IPS-20b (cell line): ENCODE measurements around the gene POU3F1.
A peak's percentile ranks its signal among the peaks of the same experiment; 100 is the strongest.

Source experiments
- H3K27ac ChIP-seq: one replicate; pipeline ENCODE4 v1.5.1; 2013; ENCODE audit warnings: low read length
- H3K27me3 ChIP-seq: 2 replicates; pipeline ENCODE4 v1.6.1; 2013; ENCODE audit warnings: mild to moderate bottlenecking, low read length, inconsistent platforms; ENCODE audit not compliant: insufficient read depth
- H3K36me3 ChIP-seq: 2 replicates; pipeline ENCODE4 v1.6.1; 2013; ENCODE audit warnings: low read depth, mild to moderate bottlenecking, inconsistent platforms, low read length, moderate library complexity; ENCODE audit not compliant: insufficient read depth
- H3K4me1 ChIP-seq: 2 replicates; pipeline ENCODE4 v1.6.1; 2013; ENCODE audit warnings: mild to moderate bottlenecking, control low read depth, inconsistent platforms, low read length, moderate library complexity; ENCODE audit not compliant: insufficient read depth
- H3K4me3 ChIP-seq: 2 replicates; pipeline ENCODE4 v1.5.1; 2013; ENCODE audit warnings: mild to moderate bottlenecking, low read length, inconsistent platforms
- H3K9ac ChIP-seq: 2 replicates; pipeline ENCODE4 v1.6.1; 2013; ENCODE audit warnings: low read depth, mild to moderate bottlenecking, inconsistent platforms, low read length, moderate library complexity
- H3K9me3 ChIP-seq: 2 replicates; pipeline ENCODE4 v1.6.1; 2013; ENCODE audit warnings: mild to moderate bottlenecking, low read depth, low read length, inconsistent platforms; ENCODE audit not compliant: insufficient read depth

POU3F1 gene

GRCh38 chr1:38006008-38006828, 40.4 kb downstream of the POU3F1 start:
- no peaks in the 10 kb centered on the region for H3K9me3 ChIP-seq
- H3K4me3 ChIP-seq, result peak overlapping the region; percentile 68; the same call in 1 of the 2 replicates
- H3K27ac ChIP-seq, result no peak overlapping the region
- peaks cover 27% of the 10 kb centered on the region for H3K4me1 ChIP-seq
- H3K36me3 ChIP-seq, result no peaks in the 10 kb centered on the region
- peak overlapping the region; percentile 63; the same call in 1 of the 2 replicates for H3K9ac ChIP-seq
- peaks cover 8% of the 10 kb centered on the region for H3K27me3 ChIP-seq

- Histone ChIP-seq H3K9ac (peak within 1 kb of the TSS; percentile 80), H3K27ac (no peak within 1 kb of the TSS), H3K36me3 (no peaks in the 10 kb centered on the region), H3K4me1 (peaks cover 36% of the 10 kb centered on the region), H3K27me3 (peaks cover 8% of the 10 kb centered on the region), H3K4me3 (peak within 1 kb of the TSS; percentile 87), H3K9me3 (no peaks in the 10 kb centered on the region)
Measured at GRCh38 chr1:38005195-38006007, 41.2 kb downstream of the POU3F1 start, which contains the start of gene FHL3. FHL3 (minus strand) TSS chr1:38005514; CDS start chr1:37999412, 6,102 bp downstream.

DNA sequence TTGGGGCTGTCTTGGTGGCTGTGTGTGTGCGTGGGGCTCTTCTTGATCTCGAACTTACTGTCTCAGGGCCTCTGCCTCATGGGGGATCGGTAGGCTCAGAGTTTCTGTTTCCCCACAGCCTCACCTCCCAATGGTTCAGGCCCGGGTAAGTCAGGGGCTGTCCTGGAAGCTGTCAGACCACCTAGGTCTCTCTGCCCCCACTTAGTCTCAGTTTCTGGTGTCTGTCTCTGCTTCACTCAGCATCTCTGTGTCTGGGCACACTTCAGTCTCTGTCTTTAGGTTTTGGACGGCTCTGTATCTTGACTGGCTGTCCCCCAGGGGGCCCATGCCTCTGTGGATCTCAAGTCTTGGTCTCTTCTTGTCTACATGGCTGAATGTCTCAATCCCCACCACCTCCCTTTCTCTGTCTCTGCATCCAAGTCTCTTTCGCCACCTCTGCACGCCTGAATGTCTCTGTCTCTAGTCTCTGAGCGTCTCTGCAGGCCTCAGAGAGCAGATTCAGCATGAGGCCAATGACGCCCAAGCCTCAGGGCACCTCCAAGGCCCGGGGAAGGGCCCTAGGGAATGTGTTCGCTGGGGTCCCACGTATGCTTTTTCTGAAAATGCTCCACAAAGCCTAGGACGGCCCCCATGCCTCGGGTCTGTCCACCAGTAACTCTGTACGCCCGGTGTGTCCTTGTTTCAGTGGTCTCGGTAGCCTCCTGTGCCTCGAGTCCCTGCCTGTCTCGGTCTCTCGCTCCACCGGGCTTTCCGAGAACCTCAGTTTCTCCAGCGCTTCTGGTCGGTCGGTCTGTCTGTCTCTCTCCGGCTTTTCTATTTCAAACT, 42.1 kb downstream of the POU3F1 start:
- peaks cover 44% of the 10 kb centered on the region for H3K4me1 ChIP-seq

GRCh38 chr1:38003261-38004250, 43.0 kb downstream of the POU3F1 start:
- Histone ChIP-seq H3K9ac (peak overlapping the region; percentile 80; the same call in 1 of the 2 replicates), H3K4me1 (peaks cover 51% of the 10 kb centered on the region), H3K27me3 (peaks cover 8% of the 10 kb centered on the region), H3K4me3 (peak overlapping the region; percentile 87), H3K36me3 (peaks cover 7% of the 10 kb centered on the region), H3K27ac (no peak overlapping the region), H3K9me3 (no peaks in the 10 kb centered on the region)

More for the DNA sequence above, 42.1 kb downstream of the POU3F1 start:
- no peak overlapping the region for H3K27ac ChIP-seq
- H3K36me3 ChIP-seq, result no peaks in the 10 kb centered on the region
- peak overlapping the region; percentile 87 for H3K4me3 ChIP-seq
- H3K9ac ChIP-seq, result peak overlapping the region; percentile 80
- H3K27me3 ChIP-seq, result peaks cover 8% of the 10 kb centered on the region
- no peaks in the 10 kb centered on the region for H3K9me3 ChIP-seq

GRCh38 chr1:38000529-38001455, 45.8 kb downstream of the POU3F1 start:
- Histone ChIP-seq H3K27me3 (peaks cover 8% of the 10 kb centered on the region), H3K4me1 (peaks cover 51% of the 10 kb centered on the region), H3K9ac (peak overlapping the region; percentile 71), H3K27ac (peak overlapping the region; percentile 11), H3K9me3 (no peaks in the 10 kb centered on the region), H3K36me3 (peaks cover 23% of the 10 kb centered on the region), H3K4me3 (peak overlapping the region; percentile 44)

GRCh38 chr1:38000233-38000528, 46.4 kb downstream of the POU3F1 start:
- H3K4me1 ChIP-seq, result peaks cover 53% of the 10 kb centered on the region
- no peaks in the 10 kb centered on the region for H3K9me3 ChIP-seq
- peak overlapping the region; percentile 44 for H3K4me3 ChIP-seq
- H3K27me3 ChIP-seq, result peaks cover 8% of the 10 kb centered on the region
- peaks cover 23% of the 10 kb centered on the region for H3K36me3 ChIP-seq
- peak overlapping the region; percentile 71 for H3K9ac ChIP-seq
- peak overlapping the region; percentile 11 for H3K27ac ChIP-seq

DNA sequence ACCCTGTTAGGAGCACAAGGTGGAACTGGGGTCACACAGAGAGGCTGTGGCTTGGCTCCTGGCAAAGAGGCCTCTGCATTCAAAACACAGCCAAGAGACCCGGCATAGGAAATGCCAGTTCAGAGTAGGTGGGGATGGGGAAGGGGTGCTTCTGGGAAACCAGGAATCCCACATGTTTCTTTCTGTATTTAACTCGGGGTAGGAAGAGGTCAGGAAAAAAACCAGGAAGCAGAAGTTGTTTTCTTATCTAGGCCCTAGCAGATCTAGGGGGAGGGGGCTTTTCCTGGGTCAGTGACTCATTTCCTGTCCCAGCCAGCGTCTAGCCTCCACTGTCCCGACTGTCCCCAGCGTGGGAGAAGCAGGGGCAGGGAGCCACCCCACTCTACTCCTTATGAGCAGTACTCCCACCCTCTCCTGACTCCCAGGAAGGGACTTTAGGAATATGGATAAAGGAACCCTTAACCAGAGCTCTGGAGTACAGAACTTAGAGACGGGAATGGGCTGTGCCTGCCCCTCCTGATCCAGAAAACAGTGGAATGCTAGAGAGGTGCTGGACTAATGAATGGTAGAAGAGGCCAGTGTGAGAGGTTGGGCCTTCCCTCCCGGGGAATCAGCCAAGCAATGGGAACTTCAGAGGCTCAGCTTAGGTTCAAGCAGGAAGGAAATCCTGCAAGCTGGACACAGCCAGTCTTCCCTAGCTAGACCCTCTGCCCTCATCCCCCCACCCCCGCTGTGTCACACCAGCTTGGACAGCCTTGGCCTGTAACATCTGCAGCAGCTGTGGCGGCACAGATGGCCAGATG, 47.0 kb downstream of the POU3F1 start:
- H3K27ac ChIP-seq, result peak overlapping the region; percentile 11
- peaks cover 6% of the 10 kb centered on the region for H3K27me3 ChIP-seq
- H3K4me1 ChIP-seq, result peaks cover 56% of the 10 kb centered on the region
- peak overlapping the region; percentile 44; the same call in 1 of the 2 replicates for H3K4me3 ChIP-seq
- peaks cover 23% of the 10 kb centered on the region for H3K36me3 ChIP-seq
- peak overlapping the region; percentile 71; the same call in 1 of the 2 replicates for H3K9ac ChIP-seq
- no peaks in the 10 kb centered on the region for H3K9me3 ChIP-seq

- H3K36me3 ChIP-seq, result peaks cover 23% of the 10 kb centered on the region
- H3K27ac ChIP-seq, result no peak overlapping the region
- H3K4me3 ChIP-seq, result no peak overlapping the region
- H3K27me3 ChIP-seq, result no peaks in the 10 kb centered on the region; the same call in 1 of the 2 replicates
- peaks cover 50% of the 10 kb centered on the region for H3K4me1 ChIP-seq
- H3K9me3 ChIP-seq, result no peaks in the 10 kb centered on the region
- peak overlapping the region; percentile 71; the same call in 1 of the 2 replicates for H3K9ac ChIP-seq
Measured at GRCh38 chr1:37998913-37999429, 47.6 kb downstream of the POU3F1 start.

DNA sequence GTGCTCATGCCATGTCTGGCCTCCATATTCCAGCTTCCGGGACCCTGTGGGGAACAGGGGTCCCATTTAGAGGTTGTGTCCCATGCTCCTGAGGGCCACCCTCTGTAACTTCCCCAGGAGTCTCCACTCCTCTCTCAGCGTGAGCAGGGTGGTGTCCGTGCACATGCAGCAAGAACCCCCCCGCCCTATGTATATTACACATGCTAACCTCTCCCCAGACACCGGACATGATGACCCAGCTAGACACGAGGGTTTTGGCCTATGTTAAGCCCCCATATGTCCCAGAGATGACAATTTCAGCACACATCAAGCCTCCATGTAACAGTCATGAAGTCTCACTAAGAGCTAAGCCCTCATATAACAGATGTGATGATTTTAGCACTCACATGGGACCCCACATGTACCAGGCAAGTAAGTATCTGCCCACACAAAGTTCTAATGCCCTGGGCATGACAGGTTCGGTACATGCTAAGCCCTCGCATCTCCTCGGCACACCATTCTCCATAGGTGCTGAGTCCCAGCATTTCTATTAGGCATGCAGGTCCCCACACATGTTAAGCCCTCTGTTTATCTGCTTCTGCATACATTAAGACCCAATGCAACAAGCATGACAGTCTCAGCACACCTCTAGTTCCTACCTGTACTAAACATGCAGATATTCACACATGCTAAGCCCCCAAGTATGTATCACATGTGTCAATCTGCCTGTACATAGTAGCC, 48.3 kb downstream of the POU3F1 start:
- no peak overlapping the region for H3K9ac ChIP-seq
- no peak overlapping the region for H3K4me3 ChIP-seq
- H3K27me3 ChIP-seq, result no peaks in the 10 kb centered on the region
- no peak overlapping the region for H3K27ac ChIP-seq
- no peaks in the 10 kb centered on the region for H3K9me3 ChIP-seq
- peaks cover 23% of the 10 kb centered on the region for H3K36me3 ChIP-seq
- peaks cover 43% of the 10 kb centered on the region for H3K4me1 ChIP-seq
